HepG2 (cell line): Measurements from ENCODE around the gene CPA2. TPM values are rescaled to one million over a fixed set of nuclear protein-coding genes. Genes with fewer than 3 reads are reported as not detected.

Source experiments
- FIP1L1 ChIP-seq: fragments of 200-400 bp; formaldehyde crosslinking; IDR thresholded peaks from 2 replicates; pipeline ENCODE4 v1.6.1; 2018; ENCODE audit warnings: low read depth, mild to moderate bottlenecking, low read length, moderate library complexity, borderline replicate concordance; ENCODE audit not compliant: insufficient read depth
- GMEB1 ChIP-seq: sonication (generic); formaldehyde crosslinking; IDR thresholded peaks from 2 replicates; pipeline ENCODE4 v1.5.1; 2020; ENCODE audit warnings: missing genetic modification reagents, mild to moderate bottlenecking, borderline replicate concordance
- HNF1B ChIP-seq: sonication (generic); formaldehyde crosslinking; IDR thresholded peaks from 2 replicates; pipeline ENCODE4 v1.5.1; 2020; ENCODE audit warnings: mild to moderate bottlenecking, moderate library complexity, missing genetic modification reagents
- IKZF4 ChIP-seq: sonication (generic); formaldehyde crosslinking; IDR thresholded peaks from 2 replicates; pipeline ENCODE4 v1.5.1; 2020; ENCODE audit warnings: borderline replicate concordance, mild to moderate bottlenecking, low read depth, missing genetic modification reagents; ENCODE audit errors: not compliant biosample characterization
- NFAT5 ChIP-seq: sonication (generic); formaldehyde crosslinking; IDR thresholded peaks from 2 replicates; pipeline ENCODE4 v1.4.0; 2020; ENCODE audit warnings: missing genetic modification reagents
- NR0B2 ChIP-seq: sonication (generic); formaldehyde crosslinking; IDR thresholded peaks from 2 replicates; pipeline ENCODE4 v1.4.0; 2020; ENCODE audit warnings: mild to moderate bottlenecking, missing genetic modification reagents
- SAFB2 ChIP-seq: sonication (generic); formaldehyde crosslinking; IDR thresholded peaks from 2 replicates; pipeline ENCODE4 v1.5.1; 2020; ENCODE audit warnings: missing genetic modification reagents, low read depth, mild to moderate bottlenecking, borderline replicate concordance
- TAF15 ChIP-seq: fragments of 200-400 bp; formaldehyde crosslinking; IDR thresholded peaks from one replicate; pipeline ENCODE4 v1.6.1; 2018; ENCODE audit warnings: mild to moderate bottlenecking, low read depth, low read length; ENCODE audit not compliant: poor library complexity, severe bottlenecking
- ZNF574 ChIP-seq: sonication (generic); formaldehyde crosslinking; IDR thresholded peaks from 2 replicates; pipeline ENCODE4 v1.4.0; 2020; ENCODE audit warnings: missing genetic modification reagents
- ZUFSP ChIP-seq: sonication (generic); formaldehyde crosslinking; IDR thresholded peaks from 2 replicates; pipeline ENCODE4 v1.9.0; 2021; ENCODE audit warnings: missing genetic modification reagents, mild to moderate bottlenecking, borderline replicate concordance
- polyA plus RNA-seq, 8 experiments: library from polyadenylated mRNA; depleted of rRNA in 3 of 8; stranded (reverse) in 7 of 8; unstranded in 1 of 8; fragments of >200 nt; fragmentation: Illumina TruSeq in 4 of 8; extraction: Trizol in 4 of 8; gene quantifications; 2 replicates each; pipeline versions ENCODE4 v1.2.1 to v1.2.3, GENCODE V29; 2011 to 2016; ENCODE audit warnings: low read depth in 4 of 8, missing spikeins in 1 of 8, mixed read lengths in 1 of 8; ENCODE audit not compliant: insufficient read depth in 1 of 8
- total RNA-seq, 5 experiments: library from RNA; depleted of rRNA; stranded (reverse); fragments of >200 nt; fragmentation: Illumina TruSeq; extraction: Trizol; gene quantifications; 2 replicates each; pipeline ENCODE4 v1.2.3, GENCODE V29; 2016; ENCODE audit warnings: low read depth in 1 of 5

Gene CPA2
- total and polyA plus RNA-seq, 2 of the 13 experiments (the other 11 are each of a cell fraction or from before 2014, with no cell fraction given): not detected

- TF ChIP-seq HNF1B (CRISPR knock-in tag): no peak
- no peak for TF ChIP-seq IKZF4 (CRISPR knock-in tag)
- TF ChIP-seq NFAT5 (CRISPR knock-in tag): no peak
- no peak for TF ChIP-seq FIP1L1
- TF ChIP-seq TAF15: no peak
- no peak for TF ChIP-seq ZUFSP (CRISPR knock-in tag)
- no peak for TF ChIP-seq NR0B2 (CRISPR knock-in tag)
- TF ChIP-seq SAFB2 (CRISPR knock-in tag): no peak
- TF ChIP-seq GMEB1: no peak
- TF ChIP-seq ZNF574 (CRISPR knock-in tag): no peak
Measured at GRCh38 chr7:130332259-130333053, 65.8 kb downstream of the CPA2 start (continued).
